Neural cell (in vitro differentiated cells): ENCODE data around the gene TRPT1.
A peak's percentile ranks its signal among the peaks of the same experiment; 100 is the strongest.

ENCODE experiments used
- CTCF ChIP-seq: fragments of 450-650 bp; IDR thresholded peaks from 2 replicates; pipeline ENCODE4 v1.5.1; 2014; ENCODE audit warnings: antibody characterized with exemption, mild to moderate bottlenecking, moderate library complexity; ENCODE audit not compliant: poor library complexity, severe bottlenecking
- EP300 ChIP-seq: fragments of 450-650 bp; conservative IDR thresholded peaks from 2 replicates; pipeline ENCODE4 v1.6.1; 2014; ENCODE audit warnings: antibody characterized with exemption, mild to moderate bottlenecking, moderate library complexity; ENCODE audit not compliant: poor library complexity, severe bottlenecking
- EZH2 ChIP-seq: fragments of 200-600, 300-800 bp; shearing (Covaris generic), sonication (generic); IDR thresholded peaks from 2 replicates; pipeline ENCODE4 v1.6.1; 2014; ENCODE audit warnings: antibody characterized with exemption, low read length, borderline replicate concordance, mild to moderate bottlenecking; ENCODE audit not compliant: insufficient read depth, poor library complexity, severe bottlenecking
- POLR2AphosphoS5 ChIP-seq: IDR thresholded peaks from 2 replicates; pipeline ENCODE4 v1.6.1; 2012
- RAD21 ChIP-seq: fragments of 450-650 bp; conservative IDR thresholded peaks from 2 replicates; pipeline ENCODE4 v1.6.1; 2014; ENCODE audit warnings: antibody characterized with exemption, mild to moderate bottlenecking, moderate library complexity
- SMC3 ChIP-seq: fragments of 450-650 bp; conservative IDR thresholded peaks from 2 replicates; pipeline ENCODE4 v1.6.1; 2014; ENCODE audit warnings: antibody characterized with exemption, mild to moderate bottlenecking, moderate library complexity; ENCODE audit not compliant: poor library complexity

DNA sequence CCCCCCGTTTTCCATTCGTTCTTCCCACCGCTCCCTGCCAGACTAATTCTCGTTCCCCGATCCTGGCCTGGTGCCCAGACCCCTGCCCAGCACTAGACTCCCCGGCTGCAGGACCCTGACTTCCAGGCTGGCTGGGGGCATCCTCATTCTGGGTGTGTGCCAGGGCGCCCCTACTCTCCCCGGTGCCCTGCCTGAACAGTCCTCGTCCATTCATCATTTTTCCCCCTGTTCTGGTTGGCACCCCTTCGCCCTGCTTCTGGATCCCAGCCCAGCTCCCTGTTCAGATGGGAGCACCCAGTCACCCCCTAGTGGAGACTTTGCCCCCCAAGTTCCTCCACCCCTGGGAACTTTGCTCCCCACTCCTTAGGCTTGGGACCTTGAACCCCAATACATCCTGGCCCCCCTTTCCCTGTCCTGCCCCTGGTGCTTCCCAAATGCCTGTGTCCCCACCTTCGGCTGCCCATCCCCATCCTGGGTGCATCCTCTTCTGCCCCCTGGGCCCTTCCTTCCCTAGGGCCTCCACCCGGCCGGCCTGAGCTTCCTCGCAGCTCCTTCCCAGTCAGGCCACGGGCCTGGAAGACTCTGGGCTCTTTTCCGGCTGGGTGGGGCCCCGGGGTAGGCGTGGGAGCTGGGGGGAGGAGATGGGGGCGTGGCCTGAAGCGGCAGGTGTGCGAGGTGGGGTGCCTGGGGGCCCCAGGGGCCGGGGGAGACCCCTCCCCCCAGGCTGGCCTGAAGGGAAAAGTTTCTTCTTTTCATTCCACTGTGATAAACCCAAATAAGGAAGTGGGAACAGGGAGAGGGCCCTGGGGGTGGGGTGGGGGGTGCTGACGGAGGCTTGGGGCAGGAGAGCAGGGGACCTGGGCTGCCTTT lies 26.3 kb upstream of the TRPT1 start:
- TF ChIP-seq CTCF (peak; percentile 13), POLR2AphosphoS5 (no peak), EZH2 (no peak), SMC3 (no peak), RAD21 (no peak), EP300 (no peak)
